ENCODE results near the gene CHRNB2.

GRCh38 chr1:154629061-154629674 lies 61.6 kb downstream of the CHRNB2 start:
- TF ChIP-seq POLR2A (IDR thresholded peaks at IDR 0.05) (no peak), CTCF (IDR thresholded peaks at IDR 0.05 in 4 of 5, conservative IDR thresholded peaks at IDR 0.05 in 1 of 5) (no peak)

All from gastrocnemius medialis (tissue), 4 donors.